Keratinocyte (primary cell): ENCODE data around the gene PALD1. TPM values are rescaled to one million over a fixed set of nuclear protein-coding genes. Genes with fewer than 3 reads are reported as not detected.

Experiments
- DNase-seq: peaks from one replicate; pipeline ENCODE4 v3.0.0-alpha.2; 2011; ENCODE audit warnings: low read depth, missing footprints, low spot score
- FAIRE-seq: peaks from 2 replicates; lab custom pipeline; 2011; peaks lifted over from hg19 to GRCh38; lab: Jason Lieb, UNC
- H2AFZ ChIP-seq: 2 replicates; pipeline ENCODE4 v1.6.0; 2012; ENCODE audit warnings: low read length, control low read depth, inconsistent platforms; ENCODE audit not compliant: control insufficient read depth
- H3K27ac ChIP-seq: 2 replicates; pipeline ENCODE4 v1.5.1; 2011; ENCODE audit warnings: low read length; ENCODE audit not compliant: control insufficient read depth, insufficient read depth
- H3K27me3 ChIP-seq: 3 replicates; pipeline ENCODE4 v1.6.0; 2011; ENCODE audit warnings: low read length; ENCODE audit not compliant: control insufficient read depth, insufficient read depth; ENCODE audit errors: extremely low read depth
- H3K36me3 ChIP-seq, 2 experiments: 2 replicates in 1 of 2; 3 replicates in 1 of 2; pipeline ENCODE4 v1.5.1; 2011; ENCODE audit warnings: low read length in 2 of 2, mild to moderate bottlenecking in 1 of 2; ENCODE audit not compliant: control insufficient read depth in 2 of 2, insufficient read depth in 2 of 2; ENCODE audit errors: extremely low read depth in 1 of 2
- H3K4me1 ChIP-seq: 3 replicates; pipeline ENCODE4 v1.5.1; 2011; ENCODE audit warnings: low read length; ENCODE audit not compliant: control insufficient read depth, insufficient read depth; ENCODE audit errors: extremely low read depth
- H3K4me2 ChIP-seq: 3 replicates; pipeline ENCODE4 v1.6.0; 2011; ENCODE audit warnings: low read depth, low read length; ENCODE audit not compliant: control insufficient read depth, insufficient read depth; ENCODE audit errors: extremely low read depth
- H3K4me3 ChIP-seq, 3 experiments: fragments of 200-600 bp in 1 of 3; sonication (generic) in 1 of 3; 2 replicates in 2 of 3; 3 replicates in 1 of 3; pipeline ENCODE4 v1.5.1; 2011 to 2016; ENCODE audit warnings: low read length in 3 of 3, mild to moderate bottlenecking in 3 of 3, control low read depth in 2 of 3, inconsistent platforms in 1 of 3, low read depth in 1 of 3, mixed read lengths in 1 of 3, mixed run types in 1 of 3, moderate library complexity in 1 of 3; ENCODE audit not compliant: control insufficient read depth in 2 of 3, insufficient read depth in 2 of 3; ENCODE audit errors: extremely low read depth in 1 of 3
- H3K79me2 ChIP-seq: 2 replicates; pipeline ENCODE4 v1.6.0; 2012; ENCODE audit warnings: low read length; ENCODE audit not compliant: control insufficient read depth, insufficient read depth
- H3K9ac ChIP-seq: 3 replicates; pipeline ENCODE4 v1.6.0; 2011; ENCODE audit warnings: low read length; ENCODE audit not compliant: control insufficient read depth, insufficient read depth; ENCODE audit errors: extremely low read depth
- H3K9me1 ChIP-seq: 3 replicates; pipeline ENCODE4 v1.6.0; 2011; ENCODE audit warnings: low read length; ENCODE audit not compliant: control insufficient read depth, insufficient read depth; ENCODE audit errors: extremely low read depth
- H3K9me3 ChIP-seq: 2 replicates; pipeline ENCODE4 v1.5.1; 2012; ENCODE audit warnings: low read depth, low read length; ENCODE audit not compliant: control insufficient read depth
- H4K20me1 ChIP-seq: 3 replicates; pipeline ENCODE4 v1.6.0; 2011; ENCODE audit warnings: low read length; ENCODE audit not compliant: control insufficient read depth, insufficient read depth; ENCODE audit errors: extremely low read depth
- CTCF ChIP-seq, 3 experiments: IDR thresholded peaks in 1 of 3; conservative IDR thresholded peaks in 1 of 3; optimal IDR thresholded peaks in 1 of 3; 2 replicates in 2 of 3; 3 replicates in 1 of 3; pipeline versions ENCODE3 to v1.5.1; 2011; ENCODE audit warnings: low read length in 3 of 3, mild to moderate bottlenecking in 3 of 3, moderate library complexity in 2 of 3, control low read depth in 1 of 3, inconsistent platforms in 1 of 3; ENCODE audit not compliant: insufficient read depth in 2 of 3; ENCODE audit errors: extremely low read depth in 1 of 3
- EZH2 ChIP-seq: IDR thresholded peaks from one replicate; pipeline ENCODE4 v1.6.1; 2012; ENCODE audit warnings: inconsistent platforms, mild to moderate bottlenecking, low read length, moderate library complexity
- dilution Hi-C: fragments of 300-500 bp; cut with MboI; formaldehyde crosslinking; loops from one replicate; pipeline ENCODE4 v1.7.0; 2020; ENCODE audit warnings: low sequenced_read_pairs; ENCODE audit not compliant: extremely low pct_ligation_motif_present
- polyA plus RNA-seq, 5 experiments: library from polyadenylated mRNA; depleted of rRNA in 3 of 5; stranded (reverse) in 3 of 5; stranded (forward) in 1 of 5; unstranded in 1 of 5; fragments of >200 nt; gene quantifications; 1 replicate in 1 of 5; 2 replicates in 3 of 5; 3 replicates in 1 of 5; pipeline versions ENCODE4 v1.2.1 to v1.2.3, GENCODE V29; 2011 to 2012; ENCODE audit warnings: missing spikeins in 2 of 5, low read depth in 1 of 5, low replicate concordance in 1 of 5

PALD1 gene
- polyA plus RNA-seq, 1 donor (not counting 4 experiments of a cell fraction or from before 2014, with no cell fraction given): 0.83 TPM

DNA sequence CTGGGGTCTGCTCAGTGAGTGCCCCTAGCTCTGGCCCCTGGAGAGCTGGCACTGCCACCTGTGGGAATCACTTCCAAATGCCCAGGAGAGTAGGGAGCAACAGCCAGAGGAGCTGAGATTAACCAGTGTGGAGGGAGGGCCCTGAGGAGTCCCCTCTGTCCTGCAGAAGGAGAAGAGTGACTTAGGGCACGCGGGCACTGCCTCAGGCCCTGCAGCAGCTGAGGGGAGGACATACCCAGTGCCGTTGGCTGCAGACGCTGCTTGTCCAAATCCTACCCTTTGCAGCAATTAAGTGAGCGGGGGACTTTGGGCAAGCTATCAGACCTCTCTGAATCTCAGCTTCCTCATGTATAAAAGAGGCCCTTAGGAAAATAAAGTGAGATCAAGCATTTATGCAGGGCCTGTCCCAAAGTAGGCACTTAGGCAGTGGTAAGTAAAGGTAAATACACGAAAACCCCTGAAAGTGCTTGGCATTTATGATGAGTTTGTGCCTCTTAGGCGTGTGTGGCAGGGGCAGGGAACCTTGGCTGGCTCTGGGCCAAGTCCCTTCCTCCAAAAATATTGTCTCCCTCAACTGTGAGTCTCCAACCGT, 107.1 kb downstream of the PALD1 start:
- H3K27me3 ChIP-seq: peaks cover 47% of the 10 kb centered on the region
- no peak overlapping the region for H3K9ac ChIP-seq
- no peaks in the 10 kb centered on the region for H3K36me3 ChIP-seq
- no peak for FAIRE-seq
- H3K4me2 ChIP-seq: no peak overlapping the region
- no peak overlapping the region for H2AFZ ChIP-seq
- H4K20me1 ChIP-seq: no peaks in the 10 kb centered on the region
- no peaks in the 10 kb centered on the region for H3K79me2 ChIP-seq
- H3K27ac ChIP-seq: no peak overlapping the region
- DNase-seq: no peak
- H3K9me1 ChIP-seq: no peaks in the 10 kb centered on the region
- no peak overlapping the region for H3K4me3 ChIP-seq
- H3K9me3 ChIP-seq: no peaks in the 10 kb centered on the region
- dilution Hi-C loops: no loop called here
- no peaks in the 10 kb centered on the region for H3K4me1 ChIP-seq
- TF ChIP-seq CTCF (optimal IDR thresholded peaks at IDR 0.05 in 1 of 3, IDR thresholded peaks at IDR 0.05 in 1 of 3, conservative IDR thresholded peaks at IDR 0.05 in 1 of 3; ENCODE audit: extremely low read depth in 1 of 3, insufficient read depth in 2 of 3, low read length in 3 of 3) (no peak), EZH2 (no peak)

DNA sequence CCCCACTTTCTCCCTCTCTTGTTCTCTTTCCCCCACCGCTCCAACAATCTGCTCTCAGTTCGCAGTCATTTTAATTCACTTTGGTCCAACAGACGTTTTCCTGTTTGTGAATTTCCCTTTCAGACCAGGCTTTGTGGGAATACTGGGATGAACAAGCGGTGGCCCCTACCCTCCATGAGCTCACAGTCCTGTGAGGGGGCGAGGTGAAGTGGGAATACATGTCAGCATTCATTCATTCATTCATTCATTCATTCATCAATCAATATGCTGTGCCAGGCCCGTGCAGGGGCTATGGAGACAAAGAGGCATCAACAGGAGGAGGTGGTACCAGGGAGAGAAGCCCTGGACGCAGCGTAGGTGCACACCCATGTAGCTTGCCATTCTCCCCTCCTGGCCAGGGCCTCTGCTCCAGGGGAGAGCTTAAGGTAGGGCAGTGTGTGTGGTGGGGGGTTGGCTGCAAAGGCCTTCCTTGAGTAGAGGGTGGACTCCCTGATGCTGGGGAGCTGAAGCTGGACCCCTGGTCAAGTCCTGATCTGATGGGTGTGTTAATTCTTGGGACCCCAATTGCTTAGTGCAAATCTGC, 107.9 kb downstream of the PALD1 start:
- FAIRE-seq (no peak), DNase-seq (no peak)
- Histone ChIP-seq H3K9me1 (no peaks in the 10 kb centered on the region), H3K36me3 (no peaks in the 10 kb centered on the region), H3K27ac (no peak overlapping the region), H2AFZ (no peak overlapping the region), H3K4me3 (no peak overlapping the region), H3K27me3 (peaks cover 54% of the 10 kb centered on the region), H3K9me3 (no peaks in the 10 kb centered on the region), H3K79me2 (no peaks in the 10 kb centered on the region), H3K9ac (no peak overlapping the region), H3K4me2 (no peak overlapping the region), H3K4me1 (no peaks in the 10 kb centered on the region), H4K20me1 (no peaks in the 10 kb centered on the region)
- dilution Hi-C loops: no loop called here
- no peak for TF ChIP-seq CTCF (optimal IDR thresholded peaks at IDR 0.05 in 1 of 3, IDR thresholded peaks at IDR 0.05 in 1 of 3, conservative IDR thresholded peaks at IDR 0.05 in 1 of 3; ENCODE audit: extremely low read depth in 1 of 3, insufficient read depth in 2 of 3, low read length in 3 of 3)
